Measurements from ENCODE around the gene CDC5L.

GRCh38 chr6:44373051-44373450, 14.5 kb upstream of the CDC5L start:
- TF ChIP-seq, protein P1, sequence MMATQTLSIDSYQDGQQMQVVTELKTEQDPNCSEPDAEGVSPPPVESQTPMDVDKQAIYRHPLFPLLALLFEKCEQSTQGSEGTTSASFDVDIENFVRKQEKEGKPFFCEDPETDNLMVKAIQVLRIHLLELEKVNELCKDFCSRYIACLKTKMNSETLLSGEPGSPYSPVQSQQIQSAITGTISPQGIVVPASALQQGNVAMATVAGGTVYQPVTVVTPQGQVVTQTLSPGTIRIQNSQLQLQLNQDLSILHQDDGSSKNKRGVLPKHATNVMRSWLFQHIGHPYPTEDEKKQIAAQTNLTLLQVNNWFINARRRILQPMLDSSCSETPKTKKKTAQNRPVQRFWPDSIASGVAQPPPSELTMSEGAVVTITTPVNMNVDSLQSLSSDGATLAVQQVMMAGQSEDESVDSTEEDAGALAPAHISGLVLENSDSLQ (IDR thresholded peaks at IDR 0.05), result no peak
- no peak for TF ChIP-seq L3MBTL2 (conservative IDR thresholded peaks at IDR 0.05)
- no peak for TF ChIP-seq SP1 (IDR thresholded peaks at IDR 0.05)
- no peak for TF ChIP-seq BHLHE40 (IDR thresholded peaks at IDR 0.05; ENCODE audit: borderline replicate concordance)
- TF ChIP-seq FOXM1 (IDR thresholded peaks at IDR 0.05; ENCODE audit: borderline replicate concordance), result no peak
- TF ChIP-seq FOXK2 (IDR thresholded peaks at IDR 0.05), result no peak
- no peak for TF ChIP-seq ARNT (IDR thresholded peaks at IDR 0.05)

All from HEK293T (cell line).